Measurements from ENCODE around the gene INTS12. TPM values are rescaled to one million over a fixed set of nuclear protein-coding genes. Genes with fewer than 3 reads are reported as not detected.

The INTS12 gene
- total and polyA plus RNA-seq, 2 of the 8 experiments (the other 6 are each of a cell fraction or from before 2014, with no cell fraction given): 12.3 to 14.1 TPM

GRCh38 chr4:105677709-105678108, 30.8 kb downstream of the INTS12 start (continued):
- no peak for TF ChIP-seq HDAC2 (IDR thresholded peaks at IDR 0.05; ENCODE audit: borderline replicate concordance in 1 of 2, low read depth in 2 of 2, low read length in 2 of 2)
- no peak for TF ChIP-seq CEBPB (IDR thresholded peaks at IDR 0.05; ENCODE audit: low read depth, low read length)
